GM21367 (cell line): ENCODE results near the gene TACC2.
"Not testable (repeated sequence)": the region's sequence is repeated elsewhere in the genome, so short reads cannot be mapped to it uniquely, and the experiment has no call there.

Source experiments
- ATAC-seq: cut with Tn5 transposase; IDR thresholded peaks from one replicate; pipeline ENCODE4 v1.9.1; 2021; ENCODE audit not compliant: unreplicated experiment

TACC2 gene

DNA sequence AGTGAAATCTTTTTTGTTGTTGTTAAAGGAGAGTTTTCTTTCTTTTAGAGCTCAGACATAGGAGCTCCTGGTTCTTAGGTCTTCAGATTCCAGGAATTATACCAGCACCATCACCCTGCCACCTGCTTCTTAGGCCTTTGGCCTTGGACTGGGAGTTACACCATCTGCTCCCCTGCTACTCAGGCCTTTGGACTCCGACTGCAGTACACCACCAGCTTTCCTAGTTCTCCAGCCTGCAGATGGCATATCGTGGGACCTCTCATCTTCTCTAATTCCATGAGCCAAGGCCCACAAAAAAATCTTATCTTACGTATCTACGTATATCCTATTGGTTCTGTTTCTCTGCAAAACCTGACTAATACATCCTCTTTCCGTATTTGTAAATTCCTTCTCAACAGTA is 5.1 kb upstream of the TACC2 start:
- ATAC-seq, result no peak

DNA sequence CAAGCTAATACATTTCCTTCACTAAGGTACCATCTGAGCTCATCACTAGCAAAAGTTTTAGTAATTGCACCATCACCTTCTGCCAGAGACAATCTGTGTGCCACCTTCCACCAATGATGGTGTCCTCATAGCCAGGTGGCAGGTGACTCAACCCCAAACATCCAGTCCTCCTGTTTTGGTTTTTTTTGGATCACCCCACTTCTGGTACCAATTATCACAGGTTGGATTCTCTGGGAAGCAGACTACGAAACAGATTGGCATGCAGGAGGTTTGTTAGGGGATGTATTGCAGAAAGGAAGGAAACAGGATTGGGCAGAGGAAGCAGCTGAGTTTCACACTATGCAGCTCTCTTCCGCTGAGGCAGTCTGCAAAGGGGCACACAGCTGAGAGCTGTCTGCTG is 4.5 kb upstream of the TACC2 start:
- no peak for ATAC-seq

DNA sequence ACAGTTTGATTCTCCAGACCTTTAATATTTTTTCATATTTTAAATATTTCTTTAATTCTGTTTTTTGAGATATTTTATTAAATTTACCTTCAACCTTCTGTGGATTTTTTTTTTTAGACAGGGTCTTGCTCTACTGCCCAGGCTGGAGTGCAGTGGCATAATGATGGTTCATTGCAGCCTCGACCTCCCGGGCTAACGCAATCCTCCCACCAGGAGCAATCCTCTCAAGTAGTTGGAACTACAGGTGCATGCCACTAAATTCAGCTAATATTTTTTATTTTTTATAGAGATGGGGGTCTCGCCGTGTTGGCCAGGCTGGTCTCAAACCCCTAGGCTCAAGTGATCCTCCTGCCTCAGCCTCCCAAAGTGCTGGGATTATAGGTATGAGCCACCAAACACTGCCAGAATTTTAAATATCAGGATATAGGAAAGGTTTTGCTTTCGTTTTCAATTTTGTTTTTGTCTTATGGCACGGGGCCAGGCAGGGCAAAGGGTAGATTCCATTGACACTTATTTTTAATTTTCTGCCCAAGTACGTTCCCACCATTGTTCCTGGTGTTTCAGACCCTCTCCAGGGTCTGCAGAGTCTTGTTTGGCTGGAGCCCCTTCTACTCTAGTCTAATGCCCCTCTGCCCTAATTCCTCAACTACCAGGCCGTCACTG is 1.2 kb downstream of the TACC2 start:
- no peak for ATAC-seq

DNA sequence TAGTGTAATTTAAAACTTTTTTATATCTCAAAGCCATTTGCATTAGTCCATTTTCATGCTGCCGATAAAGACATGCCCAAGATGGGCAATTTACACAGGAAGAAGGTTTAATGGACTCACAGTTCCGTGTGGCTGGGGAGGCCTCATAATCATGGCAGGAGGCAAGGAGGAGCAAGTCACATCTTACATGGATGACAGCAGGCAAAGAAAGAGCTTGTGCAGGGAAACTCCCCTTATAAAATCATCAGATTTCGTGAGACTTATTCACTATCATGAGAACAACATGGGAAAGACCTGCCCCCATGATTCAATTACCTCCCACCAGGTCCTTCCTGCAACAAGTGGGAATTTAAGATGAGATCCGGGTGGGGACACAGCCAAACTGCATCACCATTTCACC is 2.8 kb downstream of the TACC2 start:
- ATAC-seq, result not testable (repeated sequence)

DNA sequence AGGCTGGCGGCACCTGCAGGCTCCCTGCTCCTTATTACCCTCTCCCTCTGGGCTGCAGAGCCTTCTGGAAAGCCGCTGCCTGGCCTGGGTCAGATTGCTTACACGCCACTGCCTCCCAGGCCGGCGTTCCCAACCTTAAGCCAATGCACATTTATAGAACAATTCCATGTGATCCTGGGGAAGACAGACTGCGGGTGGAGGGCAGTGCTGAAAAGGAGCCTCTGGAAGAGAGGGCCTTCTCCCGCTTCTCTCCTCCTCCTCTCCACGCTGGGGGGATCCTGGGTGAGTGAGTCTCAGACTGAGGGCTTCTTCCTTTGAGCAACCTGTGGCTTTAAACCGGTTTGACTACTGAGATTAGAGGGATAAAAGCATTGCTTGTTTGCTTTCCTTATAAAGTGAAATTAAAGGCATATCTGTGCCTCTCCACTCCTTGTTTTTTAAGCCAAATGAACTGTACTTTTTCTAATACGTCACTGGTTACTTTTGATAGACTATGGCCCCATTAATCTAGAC is 5.5 kb downstream of the TACC2 start:
- ATAC-seq, result no peak

DNA sequence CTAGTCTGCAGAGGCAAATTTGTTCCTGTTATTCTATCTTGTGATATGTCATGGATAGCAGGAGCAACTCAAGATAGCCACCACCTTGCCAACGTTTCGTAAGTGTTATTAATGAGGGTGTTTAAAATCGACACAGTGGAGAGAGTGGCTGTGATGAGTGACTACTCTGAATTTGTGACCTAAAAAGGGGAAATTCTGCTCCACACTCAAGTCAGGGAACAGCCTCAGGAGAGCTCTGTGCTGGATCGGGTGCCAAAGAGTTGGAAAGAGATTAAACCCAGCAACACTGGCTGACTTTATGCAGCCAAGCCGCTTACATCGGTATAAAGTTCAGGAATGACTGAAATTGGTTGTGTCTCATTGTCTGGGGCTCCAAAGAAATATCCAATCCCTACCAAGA is 9.5 kb downstream of the TACC2 start:
- no peak for ATAC-seq

DNA sequence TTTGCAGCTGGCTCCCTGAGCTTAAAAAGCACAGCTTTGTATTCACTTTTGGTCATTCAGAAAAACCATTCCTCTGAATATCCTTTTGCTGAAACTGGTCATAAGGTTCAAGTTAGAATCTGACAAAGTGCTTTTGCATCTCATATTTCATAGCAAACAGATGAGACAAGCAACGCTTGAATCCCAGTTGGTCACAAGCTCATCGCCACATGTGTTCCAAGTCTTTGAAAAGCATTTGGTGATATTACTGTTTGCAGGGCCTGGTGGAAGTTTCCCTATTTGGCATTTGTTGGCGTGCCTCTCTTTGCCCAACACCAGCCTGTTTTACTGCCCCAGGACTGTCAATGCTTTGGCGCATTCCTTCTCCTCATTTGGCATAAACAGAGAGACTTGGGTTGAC is 10.3 kb downstream of the TACC2 start:
- ATAC-seq, result no peak

DNA sequence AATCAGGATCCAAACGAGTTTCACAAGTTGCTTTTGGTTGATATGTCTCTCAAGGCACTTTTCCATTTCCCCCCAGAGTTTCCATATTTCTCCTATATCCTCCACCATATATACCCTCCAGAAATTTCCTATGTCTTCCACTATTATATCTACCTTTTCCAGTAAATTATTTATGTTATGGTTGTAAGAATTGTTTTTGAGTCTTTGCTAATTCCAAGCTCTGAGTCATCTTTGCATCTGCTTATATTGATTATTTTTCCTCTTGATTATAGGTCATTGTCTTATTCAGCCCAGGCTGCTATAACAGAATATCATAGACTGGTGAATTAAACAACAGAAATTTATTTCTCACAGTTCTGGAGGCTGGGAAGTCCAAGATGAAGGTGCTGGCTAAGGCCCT is 12.7 kb downstream of the TACC2 start:
- no peak for ATAC-seq

DNA sequence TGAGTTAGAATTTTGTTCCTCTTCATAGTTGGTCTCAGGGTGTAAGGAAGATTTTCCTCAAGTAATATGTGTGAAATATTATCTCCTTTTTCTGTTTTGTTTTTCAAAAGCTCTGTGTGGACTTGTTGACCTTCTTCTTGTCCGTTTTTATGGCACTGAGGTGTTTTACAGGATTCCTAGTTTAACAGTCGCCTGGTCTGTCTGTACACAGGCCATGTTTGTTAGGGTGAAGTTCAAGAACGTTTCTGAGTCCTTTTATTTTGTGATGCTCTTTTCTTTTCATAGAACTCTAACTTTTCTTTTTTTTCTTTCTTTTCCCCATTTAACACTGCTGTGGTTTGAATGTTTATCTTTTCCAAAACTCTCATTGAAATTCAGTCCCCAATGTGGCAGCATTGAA is 18.5 kb downstream of the TACC2 start:
- no peak for ATAC-seq

DNA sequence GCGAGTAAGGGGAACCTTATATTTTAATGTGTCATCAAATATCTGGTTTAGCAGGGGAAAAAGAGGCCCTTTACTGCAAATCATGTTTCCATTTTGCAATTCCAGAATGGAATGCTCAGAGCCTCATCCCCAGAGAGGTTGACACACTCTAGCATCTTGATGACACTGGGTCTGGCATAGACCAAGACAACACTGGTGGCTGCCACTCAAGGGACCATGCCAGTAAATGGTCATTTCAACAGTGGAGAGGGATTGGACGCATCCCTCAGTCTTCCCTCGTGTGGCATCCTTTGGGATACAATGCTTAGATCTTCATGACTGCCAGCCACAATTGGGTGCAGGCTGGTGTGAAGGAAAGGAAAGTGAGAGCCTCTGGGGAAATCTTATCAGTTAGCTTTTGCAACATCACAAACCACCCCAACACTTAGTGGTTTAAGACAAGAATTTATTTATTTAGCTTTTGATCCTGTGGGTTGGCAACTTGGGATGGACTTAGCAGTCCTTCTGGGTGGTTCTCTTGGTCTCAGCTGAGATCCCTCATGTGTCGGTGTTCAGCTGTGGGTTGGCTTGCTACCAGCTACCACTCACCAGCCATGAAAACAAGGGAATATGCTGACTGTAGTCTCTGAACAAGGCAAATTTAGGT is 21.6 kb downstream of the TACC2 start:
- no peak for ATAC-seq

DNA sequence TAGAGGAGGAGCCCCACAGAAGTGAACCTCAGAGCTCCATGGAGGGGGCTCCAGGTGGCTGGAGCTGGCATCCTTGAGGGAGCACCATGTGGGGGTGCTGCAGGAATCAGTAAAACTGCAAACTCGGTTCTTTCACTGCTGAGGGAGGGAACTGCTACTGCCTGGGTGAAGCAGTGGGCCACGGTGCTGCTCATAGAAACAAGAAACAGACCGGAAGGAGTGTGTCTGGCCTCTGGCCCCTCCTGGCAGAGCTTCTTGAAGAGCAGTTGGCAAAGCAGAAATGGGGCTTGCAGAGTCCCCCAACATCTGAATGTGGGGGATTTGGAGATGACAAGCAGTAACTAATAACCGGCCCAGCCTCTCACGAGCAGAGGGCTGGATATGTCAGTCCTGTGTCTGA is 23.8 kb downstream of the TACC2 start:
- no peak for ATAC-seq

DNA sequence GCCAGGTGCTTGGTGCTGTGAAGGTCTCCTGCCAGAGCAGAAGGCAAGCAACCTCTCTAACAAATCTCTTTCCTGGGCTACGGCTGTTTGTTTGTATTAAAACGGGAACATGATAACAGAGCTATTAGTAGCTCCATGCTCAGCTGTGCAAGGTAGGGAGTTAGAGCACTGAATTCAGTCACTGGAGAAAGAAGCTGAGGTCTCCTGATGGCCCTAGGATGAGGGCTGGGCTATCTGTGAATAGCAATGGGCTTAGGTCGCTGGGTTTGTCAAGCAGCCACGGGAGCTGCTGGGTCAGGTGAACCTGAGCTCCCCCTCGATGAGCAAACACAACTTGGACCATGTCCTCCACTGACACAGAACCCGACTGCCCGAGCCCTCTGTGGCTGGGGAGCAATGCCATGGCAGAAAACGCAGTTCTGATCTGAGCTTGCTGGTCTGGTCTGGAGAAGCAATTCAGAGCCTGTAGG is 24.4 kb downstream of the TACC2 start:
- no peak for ATAC-seq

DNA sequence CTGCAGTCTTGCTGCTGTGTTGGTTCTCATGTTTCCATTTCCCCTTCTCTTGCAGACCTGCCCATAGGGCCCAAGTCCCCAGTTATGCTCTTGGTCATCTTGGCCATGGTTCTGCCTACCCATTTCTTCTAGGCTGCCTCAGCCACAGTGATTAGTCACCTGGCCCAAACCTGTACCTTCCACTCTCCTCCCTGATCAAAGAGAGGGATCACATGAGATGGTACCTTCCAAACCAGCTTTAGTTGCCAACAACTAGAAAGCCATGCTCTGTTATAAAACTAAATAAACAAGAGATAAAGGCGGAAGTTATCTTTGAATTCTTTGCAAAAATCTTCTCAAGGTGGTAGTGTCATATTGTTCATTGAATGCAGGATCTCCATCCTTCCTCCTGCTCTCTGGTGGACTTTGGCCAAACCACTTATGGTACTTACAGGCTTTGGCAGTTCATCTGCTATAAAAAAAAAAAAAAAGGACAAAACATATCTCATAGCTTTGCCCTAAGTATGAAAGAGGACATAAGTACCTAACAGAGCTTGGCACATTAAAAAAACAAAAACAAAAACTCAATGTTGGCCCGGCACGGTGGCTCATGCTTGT is 25.8 kb downstream of the TACC2 start:
- no peak for ATAC-seq

DNA sequence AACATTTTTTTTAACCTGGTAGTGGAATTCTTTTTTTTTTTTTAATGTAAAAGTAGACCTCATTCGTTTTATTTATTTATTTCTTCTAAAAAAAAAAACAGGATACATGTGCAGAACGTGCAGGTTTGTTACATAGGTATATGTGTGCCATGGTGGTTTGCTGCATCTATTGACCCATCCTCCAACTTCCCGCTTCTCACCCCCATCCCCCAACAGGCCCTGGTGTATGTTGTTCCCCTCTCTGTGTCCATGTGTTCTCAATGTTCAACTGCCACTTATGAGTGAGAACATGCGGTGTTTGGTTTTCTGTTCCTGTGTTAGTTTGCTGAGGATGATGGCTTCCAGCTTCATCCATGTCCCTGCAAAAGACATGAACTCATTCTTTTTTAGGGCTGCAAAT is 29.0 kb downstream of the TACC2 start:
- ATAC-seq, result not testable (repeated sequence)

DNA sequence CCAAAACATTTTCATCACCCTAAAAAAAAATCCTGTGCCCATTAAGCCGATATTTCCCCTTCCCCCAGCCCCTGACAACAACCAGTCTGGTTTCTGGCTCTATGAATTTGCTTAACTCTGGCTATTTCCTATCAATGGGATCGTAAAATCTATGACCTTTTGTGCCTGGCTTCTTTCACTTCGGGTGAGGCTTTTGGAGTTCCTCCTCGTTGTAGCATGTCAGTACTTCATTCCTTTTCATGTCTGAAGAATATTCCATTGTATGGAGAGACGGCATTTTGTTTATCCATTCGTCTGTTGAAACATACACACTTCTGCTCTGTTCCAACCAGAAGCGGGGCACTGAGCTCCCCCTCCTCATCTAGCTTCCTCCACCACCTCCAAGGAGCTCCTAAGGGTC is 29.5 kb downstream of the TACC2 start:
- no peak for ATAC-seq

DNA sequence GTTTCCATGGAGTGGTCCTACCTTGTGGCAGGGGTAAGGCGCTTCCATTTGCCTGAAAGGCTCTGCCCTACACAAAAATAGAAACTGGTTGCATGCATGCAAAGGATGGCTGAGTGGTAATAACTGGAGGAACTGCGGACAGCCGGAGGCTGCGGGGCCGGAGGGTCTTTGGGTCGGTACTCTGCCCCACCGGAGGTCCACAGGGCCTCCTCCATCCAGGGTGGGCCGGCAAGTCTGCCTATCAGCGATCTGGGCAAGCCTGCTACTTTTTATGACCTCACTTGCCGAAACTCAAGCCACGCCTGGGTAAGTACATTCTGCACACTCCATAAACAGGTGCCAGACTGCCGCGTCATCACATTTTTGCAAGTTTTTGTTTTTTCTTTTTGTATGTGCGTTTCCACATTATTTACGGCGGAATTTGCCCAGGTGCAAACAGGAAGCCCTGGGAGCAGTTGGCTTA is 30.0 kb downstream of the TACC2 start:
- ATAC-seq, result no peak

DNA sequence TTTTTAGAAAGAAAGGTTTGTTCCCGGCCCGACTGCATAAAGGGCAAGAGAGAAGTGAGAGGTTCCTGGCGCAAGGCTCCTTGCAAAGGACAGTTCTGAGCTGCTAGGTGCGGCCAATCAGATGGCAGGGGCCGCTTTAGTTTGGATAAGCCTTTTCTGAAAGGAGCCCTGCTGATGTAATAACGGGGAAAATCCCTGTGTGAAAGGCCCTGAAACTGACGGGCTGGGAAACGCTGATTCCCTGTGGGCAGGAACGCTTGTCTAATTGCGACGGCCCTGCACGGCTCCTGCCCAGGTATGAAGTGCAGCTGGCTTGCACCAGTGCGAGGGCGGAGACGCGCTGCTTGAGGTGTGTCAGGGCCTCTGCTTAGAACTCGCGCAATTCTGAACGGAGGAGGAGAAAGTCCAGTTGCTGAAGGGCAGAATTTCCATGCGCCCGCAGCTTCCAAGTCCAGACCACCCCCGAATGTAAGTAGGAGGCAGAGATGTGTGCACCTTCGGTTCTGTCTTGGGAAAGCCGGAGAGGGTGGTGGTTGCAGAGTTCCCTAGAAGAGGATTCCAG is 30.5 kb downstream of the TACC2 start:
- no peak for ATAC-seq

DNA sequence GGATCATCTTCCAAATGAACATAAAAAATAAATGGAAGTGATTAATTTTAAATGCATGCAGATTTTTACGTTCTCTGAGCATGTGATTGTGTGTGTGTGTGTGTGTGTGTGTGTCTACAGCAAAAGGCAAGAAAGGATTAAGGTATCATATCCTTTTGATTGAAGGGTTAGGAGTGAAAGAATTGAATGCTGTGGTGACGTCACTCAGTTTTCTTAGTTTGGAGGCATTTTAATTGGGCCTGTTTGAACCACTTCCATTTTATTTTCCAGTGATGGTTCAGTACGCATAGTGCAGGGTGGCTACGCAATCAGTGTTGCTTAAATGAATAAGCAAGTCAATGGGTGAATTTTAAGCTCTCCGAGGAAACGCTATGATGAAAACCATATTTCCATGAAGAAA is 31.3 kb downstream of the TACC2 start:
- no peak for ATAC-seq

DNA sequence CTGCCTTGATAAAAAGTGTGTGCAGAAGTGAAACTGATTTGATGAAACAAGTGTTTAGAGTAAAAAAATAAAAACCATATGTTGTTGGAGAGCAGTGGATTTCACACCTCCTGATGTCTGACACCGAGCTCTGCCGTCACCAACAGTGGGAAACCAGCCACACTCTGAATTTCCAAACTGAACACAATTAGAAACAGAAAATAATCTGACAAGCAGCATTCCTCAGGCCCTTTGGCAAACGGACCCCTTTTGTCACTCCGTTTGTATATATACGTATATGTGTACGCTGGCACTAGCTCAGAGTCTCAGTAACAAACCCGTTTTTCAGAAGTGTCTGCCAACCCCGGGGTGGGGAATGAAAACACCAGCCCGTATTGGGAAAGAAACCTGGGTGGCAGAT is 32.4 kb downstream of the TACC2 start:
- no peak for ATAC-seq

DNA sequence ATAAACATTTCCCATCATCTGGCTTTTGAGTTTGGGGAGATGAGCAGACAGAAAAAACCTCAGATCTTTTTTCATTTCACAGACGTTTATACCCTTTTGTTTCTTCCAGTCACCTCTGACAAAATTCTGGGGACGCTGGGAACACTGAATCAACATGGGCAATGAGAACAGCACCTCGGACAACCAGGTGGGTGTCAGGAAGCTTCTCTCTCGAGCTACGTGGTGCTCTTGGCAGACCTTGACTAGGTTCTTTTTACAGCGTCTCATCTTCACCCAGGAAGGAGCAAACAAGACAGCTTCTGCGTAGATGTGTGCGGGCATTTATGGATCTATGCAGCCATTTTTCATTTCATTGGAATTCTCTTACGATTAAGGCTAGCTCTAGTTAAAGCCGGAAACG is 32.9 kb downstream of the TACC2 start:
- ATAC-seq, result no peak

DNA sequence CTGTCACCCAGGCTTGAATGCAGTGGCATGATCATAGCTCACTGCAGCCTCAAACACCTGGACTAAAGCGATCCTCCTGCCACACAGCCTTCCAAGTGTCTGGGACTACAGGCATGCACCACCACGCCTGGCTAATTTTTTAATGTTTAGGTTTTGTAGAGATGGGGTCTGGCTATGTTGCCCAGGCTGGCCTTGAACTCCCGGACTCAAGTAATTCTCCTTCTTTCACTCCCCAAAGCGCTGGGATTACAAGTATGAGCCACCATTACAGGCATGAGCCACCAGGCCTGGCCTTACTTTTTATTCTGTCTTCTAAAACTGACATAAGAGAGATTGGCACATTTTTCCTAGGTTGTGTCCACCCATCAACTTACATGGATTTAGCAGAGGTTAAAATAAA is 33.3 kb downstream of the TACC2 start:
- no peak for ATAC-seq

DNA sequence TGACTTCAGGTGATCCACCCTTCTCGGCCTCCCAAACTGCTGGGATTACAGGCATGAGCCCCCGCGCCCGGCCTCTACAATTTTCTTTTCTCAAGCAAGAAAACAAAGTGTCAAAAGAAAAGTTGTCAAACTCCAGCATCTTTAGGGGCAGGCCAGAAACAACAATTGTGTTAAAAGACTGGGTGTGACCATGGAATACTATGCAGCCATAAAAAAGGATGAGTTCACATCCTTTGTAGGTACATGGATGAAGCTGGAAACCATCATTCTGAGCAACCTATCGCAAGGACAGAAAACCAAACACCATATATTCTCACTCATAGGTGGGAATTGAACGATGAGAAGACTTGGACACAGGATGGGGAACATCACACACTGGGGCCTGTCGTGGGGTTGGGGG is 34.3 kb downstream of the TACC2 start:
- ATAC-seq, result not testable (repeated sequence)
